ENCODE measurements around the gene AKR7A2. TPM values are rescaled to one million over a fixed set of nuclear protein-coding genes. Genes with fewer than 3 reads are reported as not detected.
A peak's percentile ranks its signal among the peaks of the same experiment; 100 is the strongest.

Gene AKR7A2
- total and polyA plus RNA-seq, 9 of the 15 experiments (the other 6 are each of a cell fraction or from before 2014, with no cell fraction given) = 2.0 to 78.4 (median 49.4) TPM

DNA sequence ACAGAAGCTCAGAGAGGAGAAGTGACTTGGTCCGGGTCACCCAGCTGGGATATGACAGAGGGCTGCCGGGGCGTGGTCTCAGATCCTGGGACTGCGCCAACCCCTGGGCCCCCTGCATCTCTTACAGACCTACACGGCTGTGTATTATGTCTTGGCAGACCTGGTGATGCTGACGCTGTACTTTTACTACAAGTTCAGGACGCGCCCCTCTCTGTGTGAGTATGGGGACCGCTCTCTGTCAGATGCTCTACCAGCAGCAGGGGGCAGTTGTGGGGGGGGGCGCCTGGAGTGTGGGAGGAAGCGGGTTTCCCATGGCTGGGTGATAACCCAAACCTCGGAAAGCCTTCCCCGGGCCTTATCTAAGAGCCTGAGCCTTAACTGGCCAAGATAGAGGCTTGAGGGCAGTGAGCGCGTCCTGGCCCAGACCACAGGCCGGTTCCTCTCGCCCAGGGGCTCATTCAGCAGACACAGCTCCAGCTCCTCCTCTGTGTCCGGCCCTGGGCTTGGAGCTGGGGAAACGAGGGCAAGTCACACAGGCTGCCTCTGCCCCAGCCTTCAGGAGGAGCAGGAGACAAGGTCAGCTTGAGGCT is 13.5 kb upstream of the AKR7A2 start (continued):
- no peak for TF ChIP-seq NFE2L1 (tag; IDR thresholded peaks at IDR 0.05; ENCODE audit: borderline replicate concordance, low read depth)
- no peak for TF ChIP-seq FOS (IDR thresholded peaks at IDR 0.05; ENCODE audit: extremely low read depth, insufficient read length)
- TF ChIP-seq SLC30A9 (CRISPR knock-in tag; IDR thresholded peaks at IDR 0.05) = no peak
- TF ChIP-seq, protein P1, sequence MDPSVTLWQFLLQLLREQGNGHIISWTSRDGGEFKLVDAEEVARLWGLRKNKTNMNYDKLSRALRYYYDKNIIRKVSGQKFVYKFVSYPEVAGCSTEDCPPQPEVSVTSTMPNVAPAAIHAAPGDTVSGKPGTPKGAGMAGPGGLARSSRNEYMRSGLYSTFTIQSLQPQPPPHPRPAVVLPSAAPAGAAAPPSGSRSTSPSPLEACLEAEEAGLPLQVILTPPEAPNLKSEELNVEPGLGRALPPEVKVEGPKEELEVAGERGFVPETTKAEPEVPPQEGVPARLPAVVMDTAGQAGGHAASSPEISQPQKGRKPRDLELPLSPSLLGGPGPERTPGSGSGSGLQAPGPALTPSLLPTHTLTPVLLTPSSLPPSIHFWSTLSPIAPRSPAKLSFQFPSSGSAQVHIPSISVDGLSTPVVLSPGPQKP (CRISPR knock-in tag; IDR thresholded peaks at IDR 0.05) = no peak
- TF ChIP-seq TSC22D4 (tag; IDR thresholded peaks at IDR 0.05) = no peak
- TF ChIP-seq SRF (CRISPR knock-in tag; IDR thresholded peaks at IDR 0.05) = no peak
- TF ChIP-seq TEAD4 (IDR thresholded peaks at IDR 0.05; ENCODE audit: low read length) = peak; percentile 67
- no peak for TF ChIP-seq TEAD4 (CRISPR knock-in tag; IDR thresholded peaks at IDR 0.05; ENCODE audit: borderline replicate concordance)
- peak; percentile 28 for TF ChIP-seq TAF1 (IDR thresholded peaks at IDR 0.05; ENCODE audit: control insufficient read depth, extremely low read depth, insufficient read depth, low read length, severe bottlenecking)
- no peak for TF ChIP-seq MECOM (CRISPR knock-in tag; IDR thresholded peaks at IDR 0.05)
- no peak for TF ChIP-seq KDM4B (IDR thresholded peaks at IDR 0.05; ENCODE audit: borderline replicate concordance in 2 of 2, low read depth in 1 of 2)
- no peak for TF ChIP-seq SRSF9 (IDR thresholded peaks at IDR 0.05; ENCODE audit: borderline replicate concordance, low read depth, low read length)
- TF ChIP-seq NFIC (IDR thresholded peaks at IDR 0.05) = peak; percentile 82
- no peak for TF ChIP-seq ZNF197 (CRISPR knock-in tag; IDR thresholded peaks at IDR 0.05; ENCODE audit: low read depth)
- TF ChIP-seq, protein P2, sequence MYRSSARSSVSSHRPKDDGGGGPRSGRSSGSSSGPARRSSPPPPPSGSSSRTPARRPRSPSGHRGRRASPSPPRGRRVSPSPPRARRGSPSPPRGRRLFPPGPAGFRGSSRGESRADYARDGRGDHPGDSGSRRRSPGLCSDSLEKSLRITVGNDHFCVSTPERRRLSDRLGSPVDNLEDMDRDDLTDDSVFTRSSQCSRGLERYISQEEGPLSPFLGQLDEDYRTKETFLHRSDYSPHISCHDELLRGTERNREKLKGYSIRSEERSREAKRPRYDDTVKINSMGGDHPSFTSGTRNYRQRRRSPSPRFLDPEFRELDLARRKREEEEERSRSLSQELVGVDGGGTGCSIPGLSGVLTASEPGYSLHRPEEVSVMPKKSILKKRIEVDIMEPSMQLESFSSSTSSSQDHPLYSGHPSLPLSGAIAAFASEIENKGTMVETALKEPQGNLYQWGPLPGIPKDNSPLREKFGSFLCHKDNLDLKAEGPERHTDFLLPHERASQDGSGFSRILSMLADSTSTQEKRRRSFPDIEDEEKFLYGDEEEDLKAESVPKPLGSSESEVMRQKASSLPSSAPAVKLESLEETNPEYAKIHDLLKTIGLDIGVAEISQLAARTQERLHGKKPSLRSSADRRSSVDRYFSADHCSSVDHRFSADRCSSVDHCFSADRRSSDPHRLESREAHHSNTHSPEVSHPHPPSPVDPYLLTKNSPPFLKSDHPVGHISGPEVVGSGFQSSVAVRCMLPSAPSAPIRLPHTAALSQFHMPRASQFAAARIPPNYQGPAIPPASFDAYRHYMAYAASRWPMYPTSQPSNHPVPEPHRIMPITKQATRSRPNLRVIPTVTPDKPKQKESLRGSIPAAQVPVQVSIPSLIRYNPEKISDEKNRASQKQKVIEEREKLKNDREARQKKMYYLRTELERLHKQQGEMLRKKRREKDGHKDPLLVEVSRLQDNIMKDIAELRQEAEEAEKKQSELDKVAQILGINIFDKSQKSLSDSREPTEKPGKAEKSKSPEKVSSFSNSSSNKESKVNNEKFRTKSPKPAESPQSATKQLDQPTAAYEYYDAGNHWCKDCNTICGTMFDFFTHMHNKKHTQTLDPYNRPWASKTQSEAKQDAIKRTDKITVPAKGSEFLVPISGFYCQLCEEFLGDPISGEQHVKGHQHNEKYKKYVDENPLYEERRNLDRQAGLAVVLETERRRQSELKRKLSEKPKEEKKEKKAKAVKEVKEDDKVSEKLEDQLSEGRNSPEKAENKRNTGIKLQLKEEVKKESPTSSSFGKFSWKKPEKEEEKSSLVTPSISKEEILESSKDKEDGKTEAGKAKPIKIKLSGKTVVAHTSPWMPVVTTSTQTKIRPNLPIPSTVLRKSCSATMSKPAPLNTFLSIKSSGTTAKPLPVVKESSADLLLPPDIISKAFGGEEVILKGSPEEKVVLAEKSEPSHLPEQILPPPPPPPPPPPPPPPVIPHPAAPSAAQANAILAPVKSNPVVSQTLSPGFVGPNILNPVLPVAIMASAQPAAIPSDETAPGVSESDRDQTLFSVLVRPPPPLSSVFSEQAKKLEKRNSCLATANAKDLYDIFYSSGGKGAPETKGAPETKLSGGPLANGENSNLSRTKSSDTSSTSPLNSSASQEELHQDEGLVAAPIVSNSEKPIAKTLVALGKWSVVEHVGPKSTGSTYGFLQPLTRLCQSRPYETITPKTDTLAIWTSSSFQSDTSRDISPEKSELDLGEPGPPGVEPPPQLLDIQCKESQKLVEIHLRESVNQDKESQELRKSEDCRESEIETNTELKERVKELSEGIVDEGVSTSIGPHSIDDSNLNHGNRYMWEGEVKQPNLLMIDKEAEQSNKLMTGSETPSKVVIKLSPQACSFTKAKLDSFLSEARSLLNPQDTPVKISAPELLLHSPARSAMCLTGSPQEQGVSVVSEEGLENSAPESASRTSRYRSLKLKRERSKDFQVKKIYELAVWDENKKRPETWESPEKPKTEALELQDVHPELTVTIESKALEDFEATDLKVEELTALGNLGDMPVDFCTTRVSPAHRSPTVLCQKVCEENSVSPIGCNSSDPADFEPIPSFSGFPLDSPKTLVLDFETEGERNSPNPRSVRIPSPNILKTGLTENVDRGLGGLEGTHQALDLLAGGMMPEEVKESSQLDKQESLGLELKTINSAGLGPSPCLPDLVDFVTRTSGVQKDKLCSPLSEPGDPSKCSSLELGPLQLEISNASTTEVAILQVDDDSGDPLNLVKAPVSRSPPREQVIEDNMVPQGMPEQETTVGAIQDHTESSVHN (IDR thresholded peaks at IDR 0.05; ENCODE audit: borderline replicate concordance in 1 of 2, low read depth in 1 of 2) = no peak
- no peak for TF ChIP-seq ZNF75A (CRISPR knock-in tag; IDR thresholded peaks at IDR 0.05)
- TF ChIP-seq SP1 (CRISPR knock-in tag; IDR thresholded peaks at IDR 0.05) = peak; percentile 34
- no peak for TF ChIP-seq HSF4 (CRISPR knock-in tag; IDR thresholded peaks at IDR 0.05; ENCODE audit: borderline replicate concordance)
- no peak for TF ChIP-seq BMI1 (IDR thresholded peaks at IDR 0.05; ENCODE audit: low read length)
- TF ChIP-seq NFXL1 (CRISPR knock-in tag; IDR thresholded peaks at IDR 0.05) = no peak
- TF ChIP-seq MEIS2 (IDR thresholded peaks at IDR 0.05; ENCODE audit: partially characterized antibody) = no peak

Data from K562 (cell line).